IPS-15b (cell line): ENCODE data around the gene BEND6.
"Not testable (repeated sequence)": the region's sequence is repeated elsewhere in the genome, so short reads cannot be mapped to it uniquely, and the experiment has no call there.

Experiments
- H3K27me3 ChIP-seq: one replicate; pipeline ENCODE4 v1.6.1; 2013; ENCODE audit warnings: low read length; ENCODE audit not compliant: control insufficient read depth, insufficient read depth
- H3K36me3 ChIP-seq: one replicate; pipeline ENCODE4 v1.6.1; 2013; ENCODE audit warnings: low read length; ENCODE audit not compliant: control insufficient read depth, insufficient read depth
- H3K4me1 ChIP-seq: one replicate; pipeline ENCODE4 v1.6.1; 2013; ENCODE audit warnings: mild to moderate bottlenecking, low read length; ENCODE audit not compliant: control insufficient read depth, insufficient read depth
- H3K4me3 ChIP-seq: one replicate; pipeline ENCODE4 v1.5.1; 2013; ENCODE audit warnings: low read depth, low read length
- H3K9ac ChIP-seq: one replicate; pipeline ENCODE4 v1.6.1; 2013; ENCODE audit warnings: low read depth, mild to moderate bottlenecking, low read length
- H3K9me3 ChIP-seq: one replicate; pipeline ENCODE4 v1.6.1; 2013; ENCODE audit warnings: mild to moderate bottlenecking, low read length; ENCODE audit not compliant: control insufficient read depth, insufficient read depth

The BEND6 gene

GRCh38 chr6:57046332-57047256, 91.7 kb downstream of the BEND6 start, which contains the start of gene KIAA1586:
KIAA1586 (plus strand) TSS chr6:57046693; CDS start chr6:57046756, 63 bp downstream.
- H3K9me3 ChIP-seq, H3K4me1 ChIP-seq, H3K27me3 ChIP-seq, H3K36me3 ChIP-seq: not testable (repeated sequence)
- Histone ChIP-seq H3K4me3 (peak within 1 kb of the TSS; percentile 68), H3K9ac (peak within 1 kb of the TSS; percentile 65)

- not testable (repeated sequence) for H3K27me3 ChIP-seq, H3K4me1 ChIP-seq, H3K9me3 ChIP-seq, H3K4me3 ChIP-seq, H3K9ac ChIP-seq, H3K36me3 ChIP-seq
Measured at GRCh38 chr6:57047257-57047585, 92.3 kb downstream of the BEND6 start.

GRCh38 chr6:57047859-57048258, 93.0 kb downstream of the BEND6 start:
- not testable (repeated sequence) for H3K9ac ChIP-seq, H3K36me3 ChIP-seq, H3K27me3 ChIP-seq, H3K4me1 ChIP-seq, H3K9me3 ChIP-seq
- H3K4me3 ChIP-seq = peak overlapping the region; percentile 41

- Histone ChIP-seq H3K4me3 (peak overlapping the region; percentile 41), H3K9ac (no peak overlapping the region), H3K4me1 (peaks cover 9% of the 10 kb centered on the region), H3K9me3 (no peaks in the 10 kb centered on the region), H3K27me3 (no peaks in the 10 kb centered on the region), H3K36me3 (peaks cover 6% of the 10 kb centered on the region)
Measured at GRCh38 chr6:57048577-57048976, 93.7 kb downstream of the BEND6 start.

GRCh38 chr6:57063847-57064246, 108.9 kb downstream of the BEND6 start:
- no peaks in the 10 kb centered on the region for H3K4me1 ChIP-seq
- no peaks in the 10 kb centered on the region for H3K36me3 ChIP-seq
- H3K4me3 ChIP-seq = no peak overlapping the region
- H3K9ac ChIP-seq = no peak overlapping the region
- H3K27me3 ChIP-seq = peaks cover 7% of the 10 kb centered on the region
- H3K9me3 ChIP-seq = no peaks in the 10 kb centered on the region

GRCh38 chr6:57064809-57065208, 109.9 kb downstream of the BEND6 start:
- Histone ChIP-seq H3K4me1 (peaks cover 8% of the 10 kb centered on the region), H3K9ac (no peak overlapping the region), H3K27me3 (peaks cover 13% of the 10 kb centered on the region), H3K9me3 (no peaks in the 10 kb centered on the region), H3K36me3 (no peaks in the 10 kb centered on the region), H3K4me3 (no peak overlapping the region)

- Histone ChIP-seq H3K9ac (no peak overlapping the region), H3K4me3 (no peak overlapping the region), H3K27me3 (peaks cover 36% of the 10 kb centered on the region), H3K36me3 (no peaks in the 10 kb centered on the region), H3K4me1 (peaks cover 16% of the 10 kb centered on the region), H3K9me3 (no peaks in the 10 kb centered on the region)
Measured at GRCh38 chr6:57068061-57068460, 113.2 kb downstream of the BEND6 start.

GRCh38 chr6:57069228-57069627, 114.3 kb downstream of the BEND6 start:
- no peaks in the 10 kb centered on the region for H3K9me3 ChIP-seq
- peaks cover 47% of the 10 kb centered on the region for H3K27me3 ChIP-seq
- no peak overlapping the region for H3K9ac ChIP-seq
- H3K36me3 ChIP-seq = no peaks in the 10 kb centered on the region
- H3K4me1 ChIP-seq = peaks cover 21% of the 10 kb centered on the region
- no peak overlapping the region for H3K4me3 ChIP-seq

GRCh38 chr6:57069920-57070331, 115.0 kb downstream of the BEND6 start:
- Histone ChIP-seq H3K4me3 (peak overlapping the region; percentile 36), H3K9me3 (no peaks in the 10 kb centered on the region), H3K27me3 (peaks cover 52% of the 10 kb centered on the region), H3K9ac (no peak overlapping the region), H3K36me3 (no peaks in the 10 kb centered on the region), H3K4me1 (peaks cover 21% of the 10 kb centered on the region)

GRCh38 chr6:57072108-57072507, 117.2 kb downstream of the BEND6 start:
- H3K4me3 ChIP-seq = no peak overlapping the region
- H3K9ac ChIP-seq = no peak overlapping the region
- no peaks in the 10 kb centered on the region for H3K9me3 ChIP-seq
- peaks cover 72% of the 10 kb centered on the region for H3K27me3 ChIP-seq
- peaks cover 21% of the 10 kb centered on the region for H3K4me1 ChIP-seq
- no peaks in the 10 kb centered on the region for H3K36me3 ChIP-seq

- H3K4me1 ChIP-seq = peaks cover 17% of the 10 kb centered on the region
Measured at GRCh38 chr6:57074383-57074782, 119.5 kb downstream of the BEND6 start.

GRCh38 chr6:57075092-57075491, 120.2 kb downstream of the BEND6 start:
- H3K36me3 ChIP-seq = no peaks in the 10 kb centered on the region
- H3K27me3 ChIP-seq = peaks cover 64% of the 10 kb centered on the region
- no peaks in the 10 kb centered on the region for H3K9me3 ChIP-seq
- no peak overlapping the region for H3K9ac ChIP-seq
- peaks cover 13% of the 10 kb centered on the region for H3K4me1 ChIP-seq
- H3K4me3 ChIP-seq = no peak overlapping the region

More at GRCh38 chr6:57074383-57074782, 119.5 kb downstream of the BEND6 start:
- H3K27me3 ChIP-seq = peaks cover 67% of the 10 kb centered on the region
- H3K36me3 ChIP-seq = no peaks in the 10 kb centered on the region
- H3K4me3 ChIP-seq = no peak overlapping the region
- no peak overlapping the region for H3K9ac ChIP-seq
- no peaks in the 10 kb centered on the region for H3K9me3 ChIP-seq
